ENCODE measurements around the gene PIGK.
"Not testable (repeated sequence)": the region's sequence is repeated elsewhere in the genome, so short reads cannot be mapped to it uniquely, and the experiment has no call there.

PIGK gene

DNA sequence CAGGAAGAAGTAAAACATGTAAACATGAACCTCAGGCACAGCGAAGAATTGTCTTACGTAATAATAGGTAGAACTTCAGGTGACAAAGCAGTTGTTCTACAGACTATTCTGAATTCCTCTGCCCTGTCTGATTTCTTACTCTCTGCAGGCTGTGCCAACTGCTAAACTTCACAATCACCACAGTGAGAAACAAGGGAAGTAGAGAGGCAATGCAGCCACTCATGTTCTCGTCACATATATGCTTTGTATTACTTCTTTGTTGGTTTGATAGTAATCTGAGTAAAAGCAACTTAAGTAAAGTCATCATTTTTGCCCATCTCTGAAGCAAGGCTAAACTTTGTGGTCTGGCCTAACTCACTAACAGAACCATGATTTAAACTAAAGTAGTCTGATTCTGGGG is 21.9 kb downstream of the PIGK start:
- in situ Hi-C loops (cut with MboI; ENCODE audit: low sequenced_read_pairs), result no loop called here

DNA sequence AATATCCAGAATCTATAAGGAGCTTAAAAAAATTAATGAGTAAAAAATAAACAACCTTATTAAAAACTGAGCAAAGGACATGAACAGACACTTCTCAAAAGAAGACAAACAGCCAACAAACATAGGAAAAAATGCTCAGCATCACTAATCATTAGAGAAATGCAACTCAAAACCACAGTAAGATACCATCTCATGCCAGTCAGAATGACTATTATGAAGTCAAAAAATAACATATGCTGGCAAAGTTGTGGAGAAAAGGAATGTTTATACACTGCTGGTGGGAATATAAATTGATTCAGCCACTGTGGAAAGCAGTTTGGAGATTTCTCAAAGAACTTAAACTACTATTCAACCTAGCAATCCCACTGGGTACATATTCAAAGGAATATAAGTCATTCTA is 25.3 kb downstream of the PIGK start:
- in situ Hi-C loops (cut with MboI; ENCODE audit: low sequenced_read_pairs), result no loop called here

DNA sequence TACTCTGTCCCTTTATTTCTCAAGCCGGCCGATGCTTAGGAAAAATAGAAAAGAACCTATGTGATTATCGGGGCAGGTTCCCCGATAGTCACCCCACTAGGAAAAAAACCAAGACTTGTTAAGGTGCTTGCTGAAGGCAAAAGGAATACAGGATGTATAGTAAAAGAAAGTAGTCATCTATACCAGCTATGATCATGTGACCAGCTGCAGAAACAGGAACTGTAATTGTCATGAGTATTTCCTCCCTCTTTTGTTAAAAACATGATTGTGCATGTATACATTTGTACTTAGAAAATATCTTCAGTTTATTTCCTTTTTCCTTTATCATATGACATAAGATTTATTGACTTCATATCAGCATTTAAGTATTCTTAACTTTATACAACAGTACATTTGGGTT is 30.5 kb downstream of the PIGK start:
- in situ Hi-C loops (cut with MboI; ENCODE audit: low sequenced_read_pairs), result no loop called here

- in situ Hi-C loops (cut with MboI; ENCODE audit: low sequenced_read_pairs), result not testable (repeated sequence)
These were observed 32.3 kb downstream of the PIGK start for GRCh38 chr1:77186907-77187306.

- in situ Hi-C loops (cut with MboI; ENCODE audit: low sequenced_read_pairs), result no loop called here
These were observed 37.1 kb downstream of the PIGK start for GRCh38 chr1:77182083-77182482.

DNA sequence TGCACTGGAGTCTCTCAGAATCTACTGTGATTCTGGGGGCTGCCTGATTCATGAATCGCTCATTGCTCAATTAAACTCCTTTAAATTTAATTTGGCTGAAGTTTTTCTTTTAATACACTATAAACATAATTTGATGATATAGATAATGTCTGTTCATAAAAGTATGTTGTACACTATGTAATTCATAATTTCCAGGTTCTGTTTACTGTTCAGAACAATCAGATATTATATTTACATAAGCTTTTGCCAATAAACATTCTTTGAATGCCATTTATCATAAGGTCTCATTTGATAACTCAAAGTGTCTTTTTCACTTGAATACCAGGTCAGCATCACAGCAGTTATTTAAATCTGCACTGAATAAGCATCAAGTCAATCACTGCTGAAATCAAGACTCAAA is 39.6 kb downstream of the PIGK start:
- in situ Hi-C loops (cut with MboI; ENCODE audit: low sequenced_read_pairs), result no loop called here

DNA sequence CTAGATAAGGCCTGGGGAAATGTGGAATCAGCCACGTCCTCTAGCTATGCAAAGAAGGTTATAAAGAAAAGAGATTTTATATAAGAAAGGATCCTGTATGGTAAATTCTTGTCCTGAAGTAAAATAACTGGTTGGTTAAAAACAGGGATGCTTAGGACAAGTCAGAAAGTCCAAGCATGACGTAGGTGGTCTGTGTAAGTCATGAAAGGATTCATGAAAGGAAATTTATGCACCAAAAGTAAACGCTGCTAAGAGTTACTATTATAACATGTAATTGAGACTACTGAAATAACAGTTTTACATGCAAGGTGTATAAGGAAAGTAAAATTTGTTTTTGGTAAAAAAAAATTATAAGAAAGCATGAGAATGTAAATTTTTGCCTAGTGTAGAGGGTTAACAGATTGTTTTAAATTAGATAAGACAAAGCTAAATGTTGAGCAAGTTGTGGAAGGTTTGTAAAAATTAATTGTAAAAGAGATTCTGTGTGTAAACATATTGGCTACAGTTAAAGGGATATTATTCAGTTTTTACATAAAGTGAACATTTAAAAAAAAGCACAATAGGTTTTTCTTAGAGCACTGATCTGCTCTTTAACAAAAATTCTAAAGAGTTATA is 43.9 kb downstream of the PIGK start:
- in situ Hi-C loops (cut with MboI; ENCODE audit: low sequenced_read_pairs), result no loop called here

- in situ Hi-C loops (cut with MboI; ENCODE audit: low sequenced_read_pairs), result loop anchor here (25.0 kb wide), 1 partner anchor 367 kb away; no protein-coding TSS in a partner anchor
These were observed 48.5 kb downstream of the PIGK start for GRCh38 chr1:77170687-77171086.

DNA sequence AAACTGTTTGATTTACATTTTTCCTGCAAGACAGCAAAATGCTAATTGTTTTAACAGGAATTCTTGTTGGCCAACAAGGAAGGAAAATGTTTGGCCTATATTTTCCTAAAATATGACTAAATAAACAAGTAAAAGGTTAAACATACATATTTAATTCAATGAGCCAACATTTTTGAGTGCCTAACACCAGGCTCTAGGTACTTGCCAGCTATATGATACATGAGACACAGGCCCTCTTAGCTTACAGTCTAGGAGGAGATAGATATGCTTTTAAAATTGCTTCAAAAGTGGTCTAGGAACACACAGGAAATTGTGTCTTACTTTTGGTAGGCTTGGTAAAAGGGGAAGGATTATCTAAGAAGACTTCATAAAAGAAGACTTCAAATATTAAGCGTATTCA is 50.9 kb downstream of the PIGK start:
- in situ Hi-C loops (cut with MboI; ENCODE audit: low sequenced_read_pairs), result loop anchor here (25.0 kb wide), 1 partner anchor 369 kb away; no protein-coding TSS in a partner anchor

GRCh38 chr1:77164434-77164944 is 54.7 kb downstream of the PIGK start:
- in situ Hi-C loops (cut with MboI; ENCODE audit: low sequenced_read_pairs), result loop anchor here (25.0 kb wide), 1 partner anchor 373 kb away; no protein-coding TSS in a partner anchor

DNA sequence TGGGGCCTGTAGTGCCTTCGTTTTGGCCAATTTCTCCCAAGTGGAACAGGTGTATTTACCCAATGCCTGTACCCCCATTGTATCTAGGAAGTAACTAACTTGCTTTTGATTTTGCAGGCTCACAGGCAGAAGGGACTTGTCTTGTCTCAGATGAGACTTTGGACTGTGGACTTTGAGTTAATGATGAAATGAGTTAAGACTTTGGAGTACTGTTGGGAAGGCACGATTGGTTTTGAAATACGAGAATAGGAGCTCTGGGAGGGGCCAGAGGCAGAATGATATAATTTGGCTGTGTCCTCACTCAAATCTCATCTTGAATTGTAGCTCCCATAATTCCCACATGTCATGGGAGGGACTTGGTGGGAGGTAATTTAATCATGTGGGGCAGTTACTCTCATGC is 59.5 kb downstream of the PIGK start:
- in situ Hi-C loops (cut with MboI; ENCODE audit: low sequenced_read_pairs), result loop anchor here (25.0 kb wide), 1 partner anchor 378 kb away; no protein-coding TSS in a partner anchor

GRCh38 chr1:77156214-77156613 is 63.0 kb downstream of the PIGK start:
- in situ Hi-C loops (cut with MboI; ENCODE audit: low sequenced_read_pairs), result loop anchor here (25.0 kb wide), 1 partner anchor 381 kb away; no protein-coding TSS in a partner anchor

- in situ Hi-C loops (cut with MboI; ENCODE audit: low sequenced_read_pairs), result loop anchor here (25.0 kb wide), 1 partner anchor 966 kb away; no protein-coding TSS in a partner anchor
These were observed 73.0 kb downstream of the PIGK start for GRCh38 chr1:77146270-77146669.

DNA sequence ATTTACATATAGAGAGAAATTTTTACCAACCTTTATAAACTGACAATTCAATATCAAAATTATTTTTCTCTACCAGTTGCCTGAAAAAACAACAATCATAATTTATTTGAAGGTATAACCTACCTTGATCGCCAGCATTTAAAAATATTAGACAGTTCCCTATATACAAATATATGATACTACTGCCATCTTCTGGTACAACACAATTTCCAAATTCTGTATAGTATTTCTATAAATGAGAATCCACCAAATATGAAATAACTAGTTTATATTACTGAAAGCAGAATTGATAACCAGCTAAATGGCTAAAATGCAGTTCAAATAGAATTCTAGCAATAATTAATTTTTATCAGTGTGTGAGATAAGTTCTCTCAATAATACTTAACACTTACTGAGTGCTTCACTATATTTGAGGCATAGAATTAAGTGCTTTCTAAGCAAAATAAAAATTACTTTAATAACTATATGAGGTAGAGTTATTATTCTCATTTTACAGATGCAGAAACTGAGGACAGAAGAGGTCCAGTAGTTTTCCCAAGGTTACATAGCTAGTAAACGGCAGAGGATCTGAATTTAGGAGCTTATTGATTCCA is 75.6 kb downstream of the PIGK start:
- in situ Hi-C loops (cut with MboI; ENCODE audit: low sequenced_read_pairs), result loop anchor here (25.0 kb wide), 1 partner anchor 969 kb away; no protein-coding TSS in a partner anchor

DNA sequence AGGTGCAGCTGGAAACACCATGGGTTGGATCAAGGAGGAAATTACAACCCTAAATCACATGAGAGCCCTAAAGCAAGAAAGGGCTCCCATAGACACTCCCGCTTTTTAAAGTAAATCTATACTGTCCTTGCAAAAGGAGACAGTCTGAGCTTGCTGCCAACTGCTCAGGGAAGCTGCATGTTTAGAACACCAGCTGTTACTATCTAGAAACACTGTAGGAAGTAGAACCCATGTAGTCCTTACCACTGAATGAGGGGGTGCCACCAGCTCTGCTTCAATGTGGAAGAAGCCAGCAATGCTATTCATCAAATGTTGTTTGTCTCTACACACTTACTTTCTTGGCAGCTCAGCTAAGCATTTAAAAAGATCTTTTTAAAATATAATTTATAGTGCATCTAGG is 79.8 kb downstream of the PIGK start:
- in situ Hi-C loops (cut with MboI; ENCODE audit: low sequenced_read_pairs), result loop anchor here (25.0 kb wide), 1 partner anchor 973 kb away; no protein-coding TSS in a partner anchor

DNA sequence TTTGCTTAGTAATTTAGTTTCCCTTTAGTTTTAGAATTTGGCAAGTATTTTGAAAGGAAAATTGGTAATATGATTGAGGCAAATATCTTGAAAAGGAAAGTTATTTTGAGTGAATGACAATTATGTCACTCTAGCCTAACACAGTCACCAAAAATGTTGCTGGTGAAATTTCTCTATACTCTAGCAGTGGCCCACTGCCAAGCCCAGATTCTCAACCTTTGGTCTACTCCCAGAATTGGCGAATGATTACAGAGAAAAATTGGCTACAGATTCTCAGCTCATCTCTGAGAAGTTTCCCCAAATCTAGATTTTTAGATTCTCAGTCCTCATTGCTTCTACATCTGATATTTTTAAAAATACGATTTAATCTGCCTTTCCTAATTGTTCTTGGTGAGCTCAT is 84.9 kb downstream of the PIGK start:
- in situ Hi-C loops (cut with MboI; ENCODE audit: low sequenced_read_pairs), result loop anchor here (25.0 kb wide), 1 partner anchor 978 kb away; no protein-coding TSS in a partner anchor

GRCh38 chr1:77133731-77134358 is 85.4 kb downstream of the PIGK start:
- in situ Hi-C loops (cut with MboI; ENCODE audit: low sequenced_read_pairs), result loop anchor here (25.0 kb wide), 1 partner anchor 978 kb away; no protein-coding TSS in a partner anchor

DNA sequence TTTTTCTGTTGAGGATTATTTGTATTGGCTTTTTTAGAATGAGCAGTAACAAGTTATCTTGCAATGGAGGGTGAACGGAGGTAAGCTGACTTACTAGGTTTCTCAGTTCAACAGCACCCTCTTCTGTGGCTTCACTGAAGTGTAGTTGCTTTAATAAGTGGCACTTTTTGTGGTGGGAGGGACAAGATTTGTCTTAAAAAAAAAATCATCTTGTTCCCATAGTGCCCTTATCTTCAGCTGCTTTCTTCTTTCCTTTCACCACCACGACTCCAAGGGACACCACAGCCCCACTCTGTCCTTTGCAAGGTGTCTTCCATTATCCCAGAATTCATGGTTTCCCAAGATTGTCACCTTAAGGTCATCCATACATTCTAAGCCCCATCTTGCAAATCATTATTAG is 92.9 kb downstream of the PIGK start:
- in situ Hi-C loops (cut with MboI; ENCODE audit: low sequenced_read_pairs), result loop anchor here (25.0 kb wide), 1 partner anchor 986 kb away; no protein-coding TSS in a partner anchor

DNA sequence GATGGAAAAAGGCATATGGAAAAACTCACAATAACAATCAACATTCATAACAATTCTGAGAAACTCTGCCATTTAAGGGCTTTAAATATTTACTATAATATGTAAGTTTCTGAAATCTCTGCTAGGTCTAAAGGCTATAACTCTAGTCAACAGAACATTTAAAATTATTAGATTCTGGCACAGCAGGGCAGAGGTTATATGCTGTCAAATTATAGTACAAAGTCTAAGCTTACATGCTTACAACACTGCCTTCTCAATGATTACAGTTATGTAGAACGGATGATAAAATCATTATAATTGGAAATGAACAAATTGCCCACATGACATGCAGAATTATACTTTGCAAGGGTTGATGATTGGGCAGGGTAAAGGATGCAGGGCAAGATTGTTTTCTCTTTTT is 97.7 kb downstream of the PIGK start:
- in situ Hi-C loops (cut with MboI; ENCODE audit: low sequenced_read_pairs), result no loop called here

DNA sequence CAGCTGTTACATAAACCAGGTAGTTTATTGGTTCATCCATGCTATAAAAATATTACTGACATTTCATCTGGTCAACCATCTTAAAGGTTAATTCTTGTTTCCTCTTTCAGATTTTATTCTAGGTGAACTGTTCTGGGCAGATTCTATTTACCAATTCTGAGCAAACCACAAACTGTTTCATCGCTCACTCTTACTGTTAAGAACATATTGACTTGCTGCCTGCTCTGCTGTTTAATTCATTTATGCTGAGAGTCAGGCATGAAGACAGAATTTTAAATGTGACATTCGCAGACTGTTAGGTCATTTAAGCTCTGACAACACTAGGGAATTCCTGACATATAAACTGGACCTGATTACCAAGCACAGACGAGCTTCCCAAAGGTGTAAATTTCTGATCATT is 98.3 kb downstream of the PIGK start:
- in situ Hi-C loops (cut with MboI; ENCODE audit: low sequenced_read_pairs), result no loop called here

- in situ Hi-C loops (cut with MboI; ENCODE audit: low sequenced_read_pairs), result no loop called here
These were observed 100.5 kb downstream of the PIGK start for GRCh38 chr1:77118712-77119111.

DNA sequence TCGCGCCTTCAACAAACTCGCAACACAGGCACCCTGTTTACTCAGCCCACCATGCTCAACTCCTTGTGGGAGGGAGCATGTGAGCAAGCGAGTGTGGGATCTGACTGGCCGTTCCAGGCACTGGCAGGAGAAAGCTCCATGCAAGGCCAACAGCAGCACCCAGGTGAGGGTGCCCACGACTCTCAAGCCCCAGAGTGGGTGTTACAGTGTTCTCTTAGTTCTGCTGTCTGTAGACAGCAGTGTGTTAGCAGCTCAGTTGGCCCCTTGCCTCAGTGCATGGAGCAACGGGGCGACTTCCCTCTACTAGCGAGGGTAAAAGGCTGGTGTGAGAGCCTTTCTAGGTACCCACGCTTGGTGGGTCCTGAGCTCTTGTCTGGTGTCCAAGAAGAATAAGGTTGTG is 114.6 kb downstream of the PIGK start:
- in situ Hi-C loops (cut with MboI; ENCODE audit: low sequenced_read_pairs), result no loop called here
